Coronary artery (tissue), 2 donors: Measurements from ENCODE around the gene GTSE1.
"Not testable (repeated sequence)": the region's sequence is repeated elsewhere in the genome, so short reads cannot be mapped to it uniquely, and the experiment has no call there.

Source experiments
- DNase-seq: peaks from one replicate; pipeline ENCODE4 v3.0.0-alpha.2; 2017; ENCODE audit warnings: low spot score
- H3K27ac ChIP-seq, 2 donors: fragments of 200-600 bp; sonication (generic); one replicate each; pipeline ENCODE4 v1.5.1; 2016 to 2019
- H3K4me3 ChIP-seq: fragments of 200-600 bp; sonication (generic); 2 replicates; pipeline ENCODE4 v1.5.1; 2016; ENCODE audit warnings: mild to moderate bottlenecking, moderate library complexity
- CTCF ChIP-seq: fragments of 200-600 bp; sonication (generic); IDR thresholded peaks from one replicate; pipeline ENCODE4 v1.5.1; 2019; ENCODE audit warnings: antibody characterized with exemption

The GTSE1 gene

GRCh38 chr22:46251816-46252380 is 44.8 kb upstream of the GTSE1 start:
- no peak overlapping the region for H3K27ac ChIP-seq
- no peak overlapping the region for H3K4me3 ChIP-seq
- no peak for DNase-seq
- TF ChIP-seq CTCF, result no peak

GRCh38 chr22:46256358-46256958 is 40.2 kb upstream of the GTSE1 start:
- TF ChIP-seq CTCF, result no peak
- no peak for DNase-seq

GRCh38 chr22:46259374-46259773 is 37.3 kb upstream of the GTSE1 start:
- TF ChIP-seq CTCF, result no peak
- Histone ChIP-seq H3K27ac (no peak overlapping the region), H3K4me3 (no peak overlapping the region)
- no peak for DNase-seq

More at GRCh38 chr22:46256358-46256958, 40.2 kb upstream of the GTSE1 start:
- Histone ChIP-seq H3K4me3 (no peak overlapping the region), H3K27ac (no peak overlapping the region)

- Histone ChIP-seq H3K4me3 (no peak overlapping the region), H3K27ac (no peak overlapping the region)
- TF ChIP-seq CTCF, result no peak
- no peak for DNase-seq
These were observed 36.6 kb upstream of the GTSE1 start for GRCh38 chr22:46260038-46260437.

- Histone ChIP-seq H3K4me3 (peak overlapping the region; percentile 70), H3K27ac (no peak overlapping the region)
- TF ChIP-seq CTCF, result no peak
- no peak for DNase-seq
These were observed 34.0 kb upstream of the GTSE1 start for GRCh38 chr22:46262449-46263215.

- peak within 1 kb of the TSS; percentile 70 for H3K4me3 ChIP-seq
- H3K27ac ChIP-seq, result no peak within 1 kb of the TSS
- no peak for TF ChIP-seq CTCF
- DNase-seq, result no peak
These were observed 33.5 kb upstream of the GTSE1 start, which contains the start of gene PKDREJ for GRCh38 chr22:46263216-46263590. PKDREJ (minus strand) TSS chr22:46263343; CDS start chr22:46263322, 21 bp downstream.

- not testable (repeated sequence) for H3K4me3 ChIP-seq, DNase-seq, H3K27ac ChIP-seq
These were observed 32.1 kb upstream of the GTSE1 start for GRCh38 chr22:46264520-46264919.

- not testable (repeated sequence) for H3K27ac ChIP-seq, H3K4me3 ChIP-seq, DNase-seq
These were observed 31.0 kb upstream of the GTSE1 start for GRCh38 chr22:46265627-46266026.
